Measurements from ENCODE around the gene PSIP1.

Gene PSIP1

DNA sequence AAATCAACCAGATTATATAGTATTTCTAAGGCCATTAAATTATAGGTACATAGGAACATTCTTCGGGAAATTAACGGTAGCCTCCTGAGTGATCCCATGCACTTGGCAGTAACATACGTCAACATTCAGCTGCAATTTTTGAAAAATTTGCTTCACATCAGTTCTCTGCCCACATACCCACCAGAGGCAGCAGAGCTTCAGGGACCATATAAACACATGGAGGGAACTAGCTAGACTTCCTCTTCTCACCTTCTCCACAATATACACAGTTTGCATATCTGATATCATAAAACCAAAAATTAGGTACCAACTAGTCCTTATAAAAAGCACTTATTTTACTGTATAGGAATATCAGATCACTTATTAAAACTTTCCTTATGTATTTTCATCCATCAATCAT lies 4.8 kb downstream of the PSIP1 start:
- H3K27me3 ChIP-seq (ENCODE audit: control insufficient read depth in 5 of 5, insufficient read depth in 4 of 5, low read length in 5 of 5) = no peaks in the 10 kb centered on the region
- peaks cover 6 to 34% (median 16%) of the 10 kb centered on the region in 5 donors for H3K36me3 ChIP-seq (ENCODE audit: control insufficient read depth in 5 of 5, insufficient read depth in 5 of 5, low read length in 5 of 5)
- H3K4me3 ChIP-seq (ENCODE audit: low read depth in 1 of 5, low read length in 5 of 5) = no peak overlapping the region
- H3K27ac ChIP-seq (ENCODE audit: low read depth, low read length) = no peak overlapping the region
- no peaks in the 10 kb centered on the region for H3K9me3 ChIP-seq (ENCODE audit: control insufficient read depth in 5 of 5, low read length in 5 of 5)
- H3K4me1 ChIP-seq (ENCODE audit: control insufficient read depth in 5 of 5, insufficient read depth in 5 of 5, low read length in 5 of 5) = peaks cover 0 to 16% (median 9%) of the 10 kb centered on the region in 5 donors
- no peak overlapping the region for H3K9ac ChIP-seq (ENCODE audit: low read length in 5 of 5)

DNA sequence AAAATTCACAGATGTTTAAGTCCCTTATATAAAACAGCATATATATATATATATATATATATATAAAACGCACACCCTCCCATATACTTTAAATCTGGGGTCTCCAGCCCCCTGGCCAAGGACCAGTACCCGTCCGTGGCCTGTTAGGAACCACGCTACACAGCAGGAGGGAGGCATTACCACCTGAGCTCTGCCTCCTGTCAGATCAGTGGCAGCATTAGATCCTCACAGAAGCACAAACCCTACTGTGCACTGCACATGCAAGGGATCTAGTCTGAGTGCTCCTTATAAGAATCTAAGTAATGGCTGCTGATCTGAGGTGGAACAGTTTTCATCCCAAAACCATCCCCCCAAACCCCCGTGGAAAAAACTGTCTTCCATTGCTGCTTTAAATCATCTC lies 9.0 kb downstream of the PSIP1 start:
- H3K27me3 ChIP-seq (ENCODE audit: control insufficient read depth in 5 of 5, insufficient read depth in 4 of 5, low read length in 5 of 5) = no peaks in the 10 kb centered on the region
- H3K36me3 ChIP-seq (ENCODE audit: control insufficient read depth in 5 of 5, insufficient read depth in 5 of 5, low read length in 5 of 5) = peaks cover 4 to 34% (median 20%) of the 10 kb centered on the region in 5 donors
- no peak overlapping the region for H3K4me3 ChIP-seq (ENCODE audit: low read depth in 1 of 5, low read length in 5 of 5)

DNA sequence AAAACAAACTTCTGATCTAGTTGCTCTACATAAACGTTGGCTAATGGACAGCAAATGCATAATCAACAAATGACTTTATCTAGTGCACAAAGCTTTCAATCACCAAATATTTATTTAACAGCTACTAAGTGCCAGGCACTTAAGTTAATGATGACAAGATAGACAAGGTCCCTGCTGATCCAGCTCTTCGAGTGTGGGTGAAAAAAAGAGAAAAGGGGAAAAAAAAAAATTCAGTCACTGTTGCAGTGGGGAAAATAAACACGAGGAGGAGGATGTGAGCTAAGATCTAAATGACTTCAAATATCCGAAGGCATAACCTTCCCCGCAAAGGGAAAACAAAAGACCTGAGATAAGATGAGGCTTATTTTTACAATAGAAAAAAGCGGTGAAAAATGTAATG lies 9.6 kb downstream of the PSIP1 start:
- H3K27ac ChIP-seq (ENCODE audit: low read depth, low read length) = no peak overlapping the region
- no peaks in the 10 kb centered on the region for H3K9me3 ChIP-seq (ENCODE audit: control insufficient read depth in 5 of 5, low read length in 5 of 5)
- H3K36me3 ChIP-seq (ENCODE audit: control insufficient read depth in 5 of 5, insufficient read depth in 5 of 5, low read length in 5 of 5) = peaks cover 4 to 31% (median 17%) of the 10 kb centered on the region in 5 donors
- H3K4me1 ChIP-seq (ENCODE audit: control insufficient read depth in 5 of 5, insufficient read depth in 5 of 5, low read length in 5 of 5) = no peaks in the 10 kb centered on the region
- H3K27me3 ChIP-seq (ENCODE audit: control insufficient read depth in 5 of 5, insufficient read depth in 4 of 5, low read length in 5 of 5) = no peaks in the 10 kb centered on the region
- H3K4me3 ChIP-seq (ENCODE audit: low read depth in 1 of 5, low read length in 5 of 5) = no peak overlapping the region
- H3K9ac ChIP-seq (ENCODE audit: low read length in 5 of 5) = no peak overlapping the region

More for the DNA sequence above, 9.0 kb downstream of the PSIP1 start:
- H3K9me3 ChIP-seq (ENCODE audit: control insufficient read depth in 5 of 5, low read length in 5 of 5) = no peaks in the 10 kb centered on the region
- H3K4me1 ChIP-seq (ENCODE audit: control insufficient read depth in 5 of 5, insufficient read depth in 5 of 5, low read length in 5 of 5) = no peaks in the 10 kb centered on the region
- H3K9ac ChIP-seq (ENCODE audit: low read length in 5 of 5) = no peak overlapping the region
- H3K27ac ChIP-seq (ENCODE audit: low read depth, low read length) = no peak overlapping the region

DNA sequence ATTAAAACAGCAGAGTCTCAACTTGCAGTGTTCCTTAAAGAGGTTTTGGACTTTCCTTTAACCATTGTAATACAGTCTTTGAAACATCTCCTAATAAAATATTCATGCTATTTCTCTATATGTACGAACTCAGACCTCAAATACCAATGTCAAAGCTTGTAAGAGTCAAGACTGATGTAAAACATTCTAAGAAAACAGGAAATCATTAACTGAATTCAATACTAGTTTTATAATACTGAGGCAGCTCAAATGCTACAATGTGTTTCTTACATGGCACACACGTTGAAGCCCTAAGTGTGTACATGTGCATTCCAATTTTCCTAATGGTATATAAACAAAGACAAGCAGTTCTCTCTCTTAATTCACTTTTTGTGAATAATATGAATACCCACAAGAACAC lies 11.6 kb downstream of the PSIP1 start:
- Histone ChIP-seq H3K27ac (ENCODE audit: low read depth, low read length) (no peak overlapping the region), H3K27me3 (ENCODE audit: control insufficient read depth in 5 of 5, insufficient read depth in 4 of 5, low read length in 5 of 5) (no peaks in the 10 kb centered on the region), H3K36me3 (ENCODE audit: control insufficient read depth in 5 of 5, insufficient read depth in 5 of 5, low read length in 5 of 5) (peaks cover 2 to 18% (median 4%) of the 10 kb centered on the region in 5 donors), H3K9me3 (ENCODE audit: control insufficient read depth in 5 of 5, low read length in 5 of 5) (no peaks in the 10 kb centered on the region), H3K9ac (ENCODE audit: low read length in 5 of 5) (no peak overlapping the region), H3K4me3 (ENCODE audit: low read depth in 1 of 5, low read length in 5 of 5) (no peak overlapping the region), H3K4me1 (ENCODE audit: control insufficient read depth in 5 of 5, insufficient read depth in 5 of 5, low read length in 5 of 5) (no peaks in the 10 kb centered on the region)

DNA sequence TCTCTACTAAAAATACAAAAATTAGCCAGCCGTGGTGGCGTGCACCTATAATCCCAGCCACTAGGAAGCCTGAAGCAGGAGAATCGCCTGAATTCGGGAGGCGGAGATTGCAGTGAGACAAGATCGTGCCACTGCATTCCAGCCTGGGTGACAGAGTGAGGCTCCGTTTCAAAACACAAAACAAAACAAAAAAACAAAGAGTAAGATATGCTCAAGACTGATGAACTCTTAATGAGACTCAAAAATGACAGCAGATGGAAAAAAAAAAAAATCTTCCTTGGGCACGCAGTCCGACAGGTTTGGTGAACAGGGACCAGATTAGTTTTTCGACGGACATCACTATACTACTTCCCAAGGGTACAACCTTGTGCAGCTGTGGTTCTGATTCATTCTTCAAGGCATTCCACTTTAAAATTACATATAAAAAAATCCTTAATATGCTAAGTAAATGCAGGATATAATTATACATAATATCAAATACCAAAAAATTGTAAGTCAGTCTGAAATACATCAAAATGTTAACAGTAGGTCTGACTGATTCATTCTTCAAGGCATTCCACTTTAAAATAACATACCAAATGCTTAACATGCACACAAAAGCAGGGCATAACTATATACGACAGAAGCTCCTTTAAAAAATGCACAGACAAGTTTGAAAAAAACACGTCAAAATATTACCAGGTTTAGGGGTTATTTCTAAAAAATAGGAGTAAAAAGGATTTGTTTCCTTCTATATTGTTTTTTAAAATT lies 12.3 kb downstream of the PSIP1 start:
- peaks cover 2 to 14% (median 4%) of the 10 kb centered on the region in 5 donors for H3K36me3 ChIP-seq (ENCODE audit: control insufficient read depth in 5 of 5, insufficient read depth in 5 of 5, low read length in 5 of 5)
- no peaks in the 10 kb centered on the region for H3K4me1 ChIP-seq (ENCODE audit: control insufficient read depth in 5 of 5, insufficient read depth in 5 of 5, low read length in 5 of 5)

DNA sequence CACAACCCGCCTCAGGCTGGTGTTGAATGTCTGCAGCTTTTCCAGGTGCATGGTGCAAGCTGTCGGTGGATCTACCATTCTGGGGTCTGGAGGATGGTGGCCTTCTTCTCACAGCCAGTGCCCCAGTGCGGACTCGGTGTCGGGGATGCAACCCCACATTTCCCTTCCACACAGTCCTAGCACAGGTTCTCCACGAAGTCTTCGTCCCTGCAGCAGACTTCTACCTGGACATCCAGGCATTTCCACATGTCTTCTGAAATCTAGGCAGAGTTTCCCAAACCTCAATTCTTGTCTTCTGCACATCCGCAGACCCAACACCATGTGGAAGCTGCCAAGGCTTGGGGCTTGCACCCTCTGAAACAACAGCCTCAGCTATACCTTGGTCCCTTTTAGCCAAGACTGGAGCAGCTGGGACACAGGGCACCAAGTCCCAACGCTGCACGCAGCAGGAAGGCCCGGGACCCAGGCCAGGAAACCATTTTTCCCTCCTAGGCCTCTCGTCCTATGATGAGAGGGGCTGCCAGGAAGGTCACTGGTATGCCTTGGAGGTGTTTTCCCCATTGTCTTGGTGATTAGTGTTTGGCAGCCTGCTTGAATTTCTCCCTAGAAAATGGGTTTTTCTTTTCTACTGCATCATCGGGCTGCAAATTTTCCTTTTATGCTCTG lies 18.2 kb downstream of the PSIP1 start:
- Histone ChIP-seq H3K27me3 (ENCODE audit: control insufficient read depth in 5 of 5, insufficient read depth in 4 of 5, low read length in 5 of 5) (no peaks in the 10 kb centered on the region), H3K4me1 (ENCODE audit: control insufficient read depth in 5 of 5, insufficient read depth in 5 of 5, low read length in 5 of 5) (no peaks in the 10 kb centered on the region), H3K36me3 (ENCODE audit: control insufficient read depth in 5 of 5, insufficient read depth in 5 of 5, low read length in 5 of 5) (peaks cover 0 to 14% (median 4%) of the 10 kb centered on the region in 5 donors), H3K4me3 (ENCODE audit: low read depth in 1 of 5, low read length in 5 of 5) (no peak overlapping the region), H3K27ac (ENCODE audit: low read depth, low read length) (no peak overlapping the region), H3K9ac (ENCODE audit: low read length in 5 of 5) (no peak overlapping the region), H3K9me3 (ENCODE audit: control insufficient read depth in 5 of 5, low read length in 5 of 5) (no peaks in the 10 kb centered on the region)

More for the DNA sequence above, 12.3 kb downstream of the PSIP1 start:
- Histone ChIP-seq H3K27me3 (ENCODE audit: control insufficient read depth in 5 of 5, insufficient read depth in 4 of 5, low read length in 5 of 5) (no peaks in the 10 kb centered on the region), H3K4me3 (ENCODE audit: low read depth in 1 of 5, low read length in 5 of 5) (no peak overlapping the region), H3K9me3 (ENCODE audit: control insufficient read depth in 5 of 5, low read length in 5 of 5) (no peaks in the 10 kb centered on the region), H3K9ac (ENCODE audit: low read length in 5 of 5) (no peak overlapping the region), H3K27ac (ENCODE audit: low read depth, low read length) (no peak overlapping the region)

DNA sequence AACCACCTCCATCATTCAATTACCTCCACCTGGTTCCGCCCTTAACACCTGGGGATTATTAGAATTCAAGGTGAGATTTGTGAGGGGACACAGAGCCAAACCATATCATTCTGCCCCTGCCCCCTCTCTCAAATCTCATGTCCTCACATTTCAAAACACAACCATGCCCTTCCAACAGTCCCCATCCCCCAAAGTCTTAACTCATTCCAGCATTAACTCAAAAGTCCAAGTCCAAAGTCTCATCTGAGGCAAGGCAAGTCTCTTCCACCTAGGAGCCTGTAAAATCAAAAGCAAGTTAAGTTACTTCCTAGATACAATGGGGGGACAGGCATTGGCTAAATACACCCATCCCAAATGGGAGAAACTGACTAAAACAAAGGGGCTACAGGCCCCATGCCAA lies 18.8 kb downstream of the PSIP1 start:
- no peak overlapping the region for H3K4me3 ChIP-seq (ENCODE audit: low read depth in 1 of 5, low read length in 5 of 5)
- peaks cover 0 to 14% (median 2%) of the 10 kb centered on the region in 5 donors for H3K36me3 ChIP-seq (ENCODE audit: control insufficient read depth in 5 of 5, insufficient read depth in 5 of 5, low read length in 5 of 5)
- H3K27me3 ChIP-seq (ENCODE audit: control insufficient read depth in 5 of 5, insufficient read depth in 4 of 5, low read length in 5 of 5) = no peaks in the 10 kb centered on the region

DNA sequence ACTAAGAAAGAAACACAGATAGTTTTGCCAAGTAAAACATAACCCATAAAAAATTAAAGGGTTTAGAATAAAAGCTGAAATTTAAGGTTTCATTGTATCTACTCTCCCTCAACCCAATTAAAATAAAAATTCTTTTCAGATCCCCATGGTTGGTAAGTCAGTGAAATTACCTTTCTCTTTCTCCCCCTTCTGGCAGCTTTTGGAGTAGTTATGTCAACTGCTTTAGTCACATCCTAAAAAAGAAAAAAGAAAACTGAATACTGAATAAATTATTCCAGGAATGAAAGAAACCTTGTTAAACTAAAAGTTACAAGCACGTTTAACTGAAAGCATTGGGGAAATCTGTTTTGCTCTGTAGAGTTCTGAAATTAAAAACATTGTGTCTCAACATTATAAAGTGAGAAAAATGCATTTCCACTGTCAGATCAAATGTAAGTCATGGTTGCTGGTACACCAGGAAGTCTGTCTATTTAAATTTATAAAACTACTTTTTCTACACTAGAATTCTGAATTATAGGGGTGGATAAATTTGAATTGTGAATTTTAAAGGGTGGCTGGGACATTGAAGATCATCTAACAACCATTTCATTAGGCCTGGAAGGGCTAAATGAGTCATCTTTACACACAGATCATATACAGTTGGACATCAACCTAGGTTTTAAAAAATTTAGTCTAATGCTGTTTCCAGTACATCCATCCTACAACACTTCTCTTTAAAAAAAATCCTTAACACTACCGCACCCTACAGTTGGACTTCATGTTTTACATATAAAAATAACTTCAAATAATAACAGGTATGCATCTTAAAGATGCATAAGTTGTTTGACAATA lies 24.7 kb downstream of the PSIP1 start:
- Histone ChIP-seq H3K36me3 (ENCODE audit: control insufficient read depth in 5 of 5, insufficient read depth in 5 of 5, low read length in 5 of 5) (peaks cover 0 to 18% (median 3%) of the 10 kb centered on the region in 5 donors), H3K27me3 (ENCODE audit: control insufficient read depth in 5 of 5, insufficient read depth in 4 of 5, low read length in 5 of 5) (no peaks in the 10 kb centered on the region), H3K4me3 (ENCODE audit: low read depth in 1 of 5, low read length in 5 of 5) (no peak overlapping the region), H3K27ac (ENCODE audit: low read depth, low read length) (no peak overlapping the region), H3K9ac (ENCODE audit: low read length in 5 of 5) (no peak overlapping the region), H3K9me3 (ENCODE audit: control insufficient read depth in 5 of 5, low read length in 5 of 5) (no peaks in the 10 kb centered on the region), H3K4me1 (ENCODE audit: control insufficient read depth in 5 of 5, insufficient read depth in 5 of 5, low read length in 5 of 5) (no peaks in the 10 kb centered on the region)

More for the DNA sequence above, 18.8 kb downstream of the PSIP1 start:
- no peak overlapping the region for H3K9ac ChIP-seq (ENCODE audit: low read length in 5 of 5)
- no peaks in the 10 kb centered on the region for H3K9me3 ChIP-seq (ENCODE audit: control insufficient read depth in 5 of 5, low read length in 5 of 5)
- H3K27ac ChIP-seq (ENCODE audit: low read depth, low read length) = no peak overlapping the region
- no peaks in the 10 kb centered on the region for H3K4me1 ChIP-seq (ENCODE audit: control insufficient read depth in 5 of 5, insufficient read depth in 5 of 5, low read length in 5 of 5)

DNA sequence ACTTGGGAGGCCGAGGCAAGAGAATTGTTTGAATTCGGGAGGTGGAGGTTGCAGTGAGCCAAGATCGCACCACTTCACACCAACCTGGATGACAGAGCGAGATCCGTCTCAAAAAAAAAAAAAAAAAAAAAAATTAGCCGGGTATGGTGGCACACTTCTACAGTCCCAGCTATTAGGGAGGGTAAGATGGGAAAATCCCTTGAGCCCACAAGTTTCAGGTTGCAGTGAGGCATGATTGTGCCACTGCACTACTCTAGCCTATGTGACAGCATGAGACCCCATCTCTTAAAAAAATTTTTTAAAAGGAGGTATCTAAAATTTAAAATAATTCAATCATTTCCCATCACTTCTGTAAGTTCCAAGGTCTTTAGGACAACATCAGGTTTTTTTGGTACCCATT lies 26.0 kb downstream of the PSIP1 start:
- H3K36me3 ChIP-seq (ENCODE audit: control insufficient read depth in 5 of 5, insufficient read depth in 5 of 5, low read length in 5 of 5) = peaks cover 0 to 21% (median 3%) of the 10 kb centered on the region in 5 donors
- no peak overlapping the region for H3K4me3 ChIP-seq (ENCODE audit: low read depth in 1 of 5, low read length in 5 of 5)
- no peaks in the 10 kb centered on the region for H3K4me1 ChIP-seq (ENCODE audit: control insufficient read depth in 5 of 5, insufficient read depth in 5 of 5, low read length in 5 of 5)
- no peak overlapping the region for H3K9ac ChIP-seq (ENCODE audit: low read length in 5 of 5)
- H3K27me3 ChIP-seq (ENCODE audit: control insufficient read depth in 5 of 5, insufficient read depth in 4 of 5, low read length in 5 of 5) = no peaks in the 10 kb centered on the region
- no peak overlapping the region for H3K27ac ChIP-seq (ENCODE audit: low read depth, low read length)
- no peaks in the 10 kb centered on the region for H3K9me3 ChIP-seq (ENCODE audit: control insufficient read depth in 5 of 5, low read length in 5 of 5)

DNA sequence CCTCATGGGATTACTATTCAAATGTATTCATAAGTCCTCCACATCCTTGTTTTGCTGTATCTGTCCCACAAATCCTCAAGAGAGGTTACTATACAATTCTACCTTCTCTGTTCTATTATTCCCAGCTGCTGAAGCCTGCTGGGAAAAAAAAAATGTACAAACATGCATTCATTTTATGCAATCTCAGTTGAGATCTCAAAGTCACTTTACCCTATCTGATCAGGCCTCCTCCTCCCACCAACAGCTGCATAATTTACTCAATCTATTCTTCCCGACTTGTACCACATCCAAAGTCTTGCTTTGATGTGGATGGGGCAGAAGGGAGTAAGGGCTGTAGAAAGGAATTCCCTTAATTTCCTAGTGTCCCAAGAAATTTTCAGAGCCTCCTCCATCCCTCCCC lies 28.6 kb downstream of the PSIP1 start:
- Histone ChIP-seq H3K36me3 (ENCODE audit: control insufficient read depth in 5 of 5, insufficient read depth in 5 of 5, low read length in 5 of 5) (peaks cover 3 to 13% (median 3%) of the 10 kb centered on the region in 5 donors), H3K27me3 (ENCODE audit: control insufficient read depth in 5 of 5, insufficient read depth in 4 of 5, low read length in 5 of 5) (no peaks in the 10 kb centered on the region), H3K9ac (ENCODE audit: low read length in 5 of 5) (no peak overlapping the region), H3K9me3 (ENCODE audit: control insufficient read depth in 5 of 5, low read length in 5 of 5) (no peaks in the 10 kb centered on the region), H3K4me1 (ENCODE audit: control insufficient read depth in 5 of 5, insufficient read depth in 5 of 5, low read length in 5 of 5) (no peaks in the 10 kb centered on the region), H3K4me3 (ENCODE audit: low read depth in 1 of 5, low read length in 5 of 5) (no peak overlapping the region), H3K27ac (ENCODE audit: low read depth, low read length) (no peak overlapping the region)

All from subcutaneous abdominal adipose tissue (tissue), 5 donors.